ENCODE measurements around the gene DCXR. TPM values are rescaled to one million over a fixed set of nuclear protein-coding genes. Genes with fewer than 3 reads are reported as not detected.
A peak's percentile ranks its signal among the peaks of the same experiment; 100 is the strongest.

Gene DCXR
- total and polyA plus RNA-seq, 10 of the 15 experiments (the other 5 are each of a cell fraction or from before 2014, with no cell fraction given), result 12.3 to 139 (median 88.9) TPM

DNA sequence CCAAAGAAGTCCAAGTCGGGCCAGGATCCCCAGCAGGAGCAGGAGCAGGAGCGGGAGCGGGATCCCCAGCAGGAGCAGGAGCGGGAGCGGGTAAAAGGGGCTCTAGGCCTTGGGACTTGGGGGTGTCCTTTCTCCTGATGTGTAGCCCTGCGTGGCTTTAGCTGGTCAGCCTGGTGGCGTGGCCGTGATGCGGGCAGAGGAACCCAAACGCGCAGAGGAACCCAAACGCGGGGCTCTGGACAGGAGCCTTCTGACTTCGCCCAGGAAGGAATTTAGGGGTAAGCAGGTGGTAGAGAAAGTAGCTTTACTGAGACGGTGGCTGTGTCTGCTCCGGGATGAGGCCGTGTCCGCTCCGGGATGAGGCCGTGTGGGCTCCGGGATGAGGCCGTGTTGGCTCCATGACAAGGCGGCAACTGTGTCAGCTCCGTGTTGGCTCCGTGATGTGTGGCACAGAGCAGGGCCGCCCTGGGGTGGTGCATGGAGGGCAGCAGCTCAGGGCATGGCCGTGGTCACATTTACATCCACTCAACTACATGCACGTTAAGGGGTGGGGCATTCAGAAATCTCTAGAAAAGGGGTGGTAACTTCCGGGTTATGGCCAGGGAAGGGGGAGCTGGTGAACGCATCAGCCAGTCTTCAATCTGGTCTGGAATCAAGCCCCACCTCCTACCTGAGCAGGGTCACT, 40.6 kb downstream of the DCXR start:
- no peaks in the 10 kb centered on the region for H3K79me2 ChIP-seq (ENCODE audit: control insufficient read depth, insufficient read depth, low read length)
- no peaks in the 10 kb centered on the region for H4K20me1 ChIP-seq (ENCODE audit: control insufficient read depth, insufficient read depth)
- no peak overlapping the region for H3K27ac ChIP-seq (ENCODE audit: control insufficient read depth, insufficient read depth)
- ChIA-PET RAD21 (ENCODE audit: unreplicated experiment) (interaction anchor here (1.0 kb wide), 1 partner anchor 26 kb away, joined by 3 read pairs; the partner anchor contains the start of genes CENPX and LRRC45), POLR2A (interaction anchor here (0.7 kb wide), 1 partner anchor 8 kb away, joined by 3 read pairs; no protein-coding TSS in a partner anchor), SMC1A (ENCODE audit: uncharacterized antibody, unreplicated experiment) (interaction anchor here (0.6 kb wide), 2 partner anchors 42 to 345 kb away, joined by 3 to 4 read pairs; no protein-coding TSS in a partner anchor), CTCF (interaction anchor here (0.6 to 0.7 kb wide), 2 partner anchors 181 to 189 kb away, joined by 3 to 4 read pairs; no protein-coding TSS in a partner anchor)
- TF ChIP-seq EGR1 (IDR thresholded peaks at IDR 0.05; ENCODE audit: borderline replicate concordance in 1 of 2, low read depth in 2 of 2, low read length in 2 of 2) (no peak), ZNF622 (IDR thresholded peaks at IDR 0.05) (no peak), SMAD5 (IDR thresholded peaks at IDR 0.05; ENCODE audit: low read depth) (no peak), IRF3 (IDR thresholded peaks at IDR 0.05) (no peak), IRF4 (IDR thresholded peaks at IDR 0.05; ENCODE audit: low read depth, low read length) (no peak), POLR2A (IDR thresholded peaks at IDR 0.05; ENCODE audit: low read depth, low read length) (0 out of 2 replicates have a peak, but pooled peaks have one; percentile 20)
- TF ChIP-seq, protein P1, sequence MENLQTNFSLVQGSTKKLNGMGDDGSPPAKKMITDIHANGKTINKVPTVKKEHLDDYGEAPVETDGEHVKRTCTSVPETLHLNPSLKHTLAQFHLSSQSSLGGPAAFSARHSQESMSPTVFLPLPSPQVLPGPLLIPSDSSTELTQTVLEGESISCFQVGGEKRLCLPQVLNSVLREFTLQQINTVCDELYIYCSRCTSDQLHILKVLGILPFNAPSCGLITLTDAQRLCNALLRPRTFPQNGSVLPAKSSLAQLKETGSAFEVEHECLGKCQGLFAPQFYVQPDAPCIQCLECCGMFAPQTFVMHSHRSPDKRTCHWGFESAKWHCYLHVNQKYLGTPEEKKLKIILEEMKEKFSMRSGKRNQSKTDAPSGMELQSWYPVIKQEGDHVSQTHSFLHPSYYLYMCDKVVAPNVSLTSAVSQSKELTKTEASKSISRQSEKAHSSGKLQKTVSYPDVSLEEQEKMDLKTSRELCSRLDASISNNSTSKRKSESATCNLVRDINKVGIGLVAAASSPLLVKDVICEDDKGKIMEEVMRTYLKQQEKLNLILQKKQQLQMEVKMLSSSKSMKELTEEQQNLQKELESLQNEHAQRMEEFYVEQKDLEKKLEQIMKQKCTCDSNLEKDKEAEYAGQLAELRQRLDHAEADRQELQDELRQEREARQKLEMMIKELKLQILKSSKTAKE (IDR thresholded peaks at IDR 0.05; ENCODE audit: low read depth, poor library complexity, severe bottlenecking), result no peak
- intact Hi-C loops (cut with micrococcal nuclease; ENCODE audit: unreplicated experiment) (no loop called here), in situ Hi-C loops (cut with MboI) (no loop called here)
- FAIRE-seq (no peak), DNase-seq (ENCODE audit: low read depth, low spot score) (no peak), ATAC-seq (no peak)
- no peak overlapping the region for H3K9ac ChIP-seq (ENCODE audit: control insufficient read depth, insufficient read depth, low read length)
- no peaks in the 10 kb centered on the region for H3K27me3 ChIP-seq (replicated peaks in 1 of 2; ENCODE audit: control insufficient read depth in 2 of 2, insufficient read depth in 2 of 2, low read length in 1 of 2)
- H3K36me3 ChIP-seq (ENCODE audit: control insufficient read depth in 2 of 2, insufficient read depth in 2 of 2, low read length in 1 of 2), result peaks cover 0 to 3% of the 10 kb centered on the region in 2 experiments; a peak in 3 of 4 replicates
- no peak overlapping the region for H2AFZ ChIP-seq (ENCODE audit: control insufficient read depth, low read depth, low read length)
- H3K4me3 ChIP-seq, result no peak overlapping the region
- 91% methylated on average over 27 of the region's 30 CpGs for WGBS (ENCODE audit: insufficient coverage, insufficient replicate concordance, low lambda C conversion rate, missing lambda C conversion rate)
- no peaks in the 10 kb centered on the region for H3K9me3 ChIP-seq (replicated peaks; ENCODE audit: control insufficient read depth, insufficient read depth, low read length)
- BruUV-seq (replicated peaks), result TSS peak; percentile 26
- H3K4me2 ChIP-seq (ENCODE audit: control insufficient read depth, insufficient read depth), result no peak overlapping the region
- no peaks in the 10 kb centered on the region for H3K4me1 ChIP-seq (ENCODE audit: control insufficient read depth, insufficient read depth, low read length)
